HL-60 (cell line): ENCODE measurements around the gene KDF1.

Experiments used
- CTCF ChIP-seq: IDR thresholded peaks from one replicate; pipeline ENCODE4 v1.5.1; 2011; ENCODE audit warnings: low read length, control low read depth, inconsistent platforms; ENCODE audit not compliant: insufficient read depth
- POLR2AphosphoS5 ChIP-seq: IDR thresholded peaks from 2 replicates; pipeline ENCODE4 v1.6.1; 2012; ENCODE audit warnings: low read depth
- REST ChIP-seq: IDR thresholded peaks from 2 replicates; pipeline ENCODE4 v1.6.1; 2012; ENCODE audit warnings: low read depth; ENCODE audit not compliant: insufficient replicate concordance

GRCh38 chr1:26945138-26945537 is 15.1 kb downstream of the KDF1 start:
- TF ChIP-seq CTCF = no peak
- no peak for TF ChIP-seq POLR2AphosphoS5
- TF ChIP-seq REST = no peak
